Measurements from ENCODE around the gene SERPINB3. TPM values are rescaled to one million over a fixed set of nuclear protein-coding genes. Genes with fewer than 3 reads are reported as not detected.
"Not testable (repeated sequence)": the region's sequence is repeated elsewhere in the genome, so short reads cannot be mapped to it uniquely, and the experiment has no call there.

Gene SERPINB3
- not detected in 2 replicates for total RNA-seq
- long read RNA-seq: 0 reads

- peaks cover 20% of the 10 kb centered on the region for H3K9me3 Mint-ChIP-seq (ENCODE audit: low read depth)
- H3K27ac Mint-ChIP-seq; H3K4me1 Mint-ChIP-seq (ENCODE audit: low read depth); DNase-seq (ENCODE audit: low spot score, unreplicated experiment); H3K36me3 Mint-ChIP-seq (ENCODE audit: insufficient read depth); H3K4me3 Mint-ChIP-seq (ENCODE audit: low read depth); H3K27me3 Mint-ChIP-seq: not testable (repeated sequence)
Measured at GRCh38 chr18:63661750-63662149, at the start of gene SERPINB3. SERPINB3 (minus strand) TSS chr18:63661893; CDS start chr18:63661216, 677 bp downstream.

- H3K4me1 Mint-ChIP-seq (ENCODE audit: low read depth): no peaks in the 10 kb centered on the region
- peaks cover 3% of the 10 kb centered on the region for H3K9me3 Mint-ChIP-seq (ENCODE audit: low read depth)
- TF ChIP-seq CTCF (IDR thresholded peaks at IDR 0.05; ENCODE audit: unreplicated experiment): no peak
- H3K4me3 Mint-ChIP-seq (ENCODE audit: low read depth): no peak overlapping the region
- DNase-seq (ENCODE audit: low spot score, unreplicated experiment): no peak
- no peaks in the 10 kb centered on the region for H3K36me3 Mint-ChIP-seq (ENCODE audit: insufficient read depth)
- H3K27ac Mint-ChIP-seq: no peak overlapping the region
- H3K27me3 Mint-ChIP-seq: no peaks in the 10 kb centered on the region
Measured at GRCh38 chr18:63708650-63709049, 47.0 kb upstream of the SERPINB3 start.

- no peak overlapping the region for H3K4me3 Mint-ChIP-seq (ENCODE audit: low read depth)
- no peaks in the 10 kb centered on the region for H3K4me1 Mint-ChIP-seq (ENCODE audit: low read depth)
- no peak for DNase-seq (ENCODE audit: low spot score, unreplicated experiment)
- no peak for TF ChIP-seq CTCF (IDR thresholded peaks at IDR 0.05; ENCODE audit: unreplicated experiment)
- no peaks in the 10 kb centered on the region for H3K27me3 Mint-ChIP-seq
- H3K36me3 Mint-ChIP-seq (ENCODE audit: insufficient read depth): no peaks in the 10 kb centered on the region
- H3K9me3 Mint-ChIP-seq (ENCODE audit: low read depth): no peaks in the 10 kb centered on the region
- no peak overlapping the region for H3K27ac Mint-ChIP-seq
Measured at GRCh38 chr18:63707816-63708215, 46.1 kb upstream of the SERPINB3 start.

GRCh38 chr18:63705401-63705800 lies 43.7 kb upstream of the SERPINB3 start:
- no peak for DNase-seq (ENCODE audit: low spot score, unreplicated experiment)
- H3K27ac Mint-ChIP-seq: no peak overlapping the region
- no peak for TF ChIP-seq CTCF (IDR thresholded peaks at IDR 0.05; ENCODE audit: unreplicated experiment)
- peaks cover 2% of the 10 kb centered on the region for H3K4me1 Mint-ChIP-seq (ENCODE audit: low read depth)
- no peaks in the 10 kb centered on the region for H3K9me3 Mint-ChIP-seq (ENCODE audit: low read depth)
- no peaks in the 10 kb centered on the region for H3K27me3 Mint-ChIP-seq
- H3K4me3 Mint-ChIP-seq (ENCODE audit: low read depth): no peak overlapping the region
- H3K36me3 Mint-ChIP-seq (ENCODE audit: insufficient read depth): no peaks in the 10 kb centered on the region

GRCh38 chr18:63702660-63703059 lies 41.0 kb upstream of the SERPINB3 start, which contains the start of gene SERPINB11:
SERPINB11 (plus strand) TSS chr18:63702960; CDS start chr18:63710194, 7,234 bp downstream.
- H3K9me3 Mint-ChIP-seq (ENCODE audit: low read depth): no peaks in the 10 kb centered on the region
- no peak for TF ChIP-seq CTCF (IDR thresholded peaks at IDR 0.05; ENCODE audit: unreplicated experiment)
- no peak for DNase-seq (ENCODE audit: low spot score, unreplicated experiment)
- peaks cover 2% of the 10 kb centered on the region for H3K4me1 Mint-ChIP-seq (ENCODE audit: low read depth)
- no peaks in the 10 kb centered on the region for H3K27me3 Mint-ChIP-seq
- no peak within 1 kb of the TSS for H3K4me3 Mint-ChIP-seq (ENCODE audit: low read depth)
- no peak within 1 kb of the TSS for H3K27ac Mint-ChIP-seq
- no peaks in the 10 kb centered on the region for H3K36me3 Mint-ChIP-seq (ENCODE audit: insufficient read depth)

- TF ChIP-seq CTCF (IDR thresholded peaks at IDR 0.05; ENCODE audit: unreplicated experiment): no peak
- no peaks in the 10 kb centered on the region for H3K27me3 Mint-ChIP-seq
Measured at GRCh38 chr18:63701952-63702351, 40.3 kb upstream of the SERPINB3 start.

More at GRCh38 chr18:63701952-63702351, 40.3 kb upstream of the SERPINB3 start:
- DNase-seq (ENCODE audit: low spot score, unreplicated experiment): no peak
- H3K36me3 Mint-ChIP-seq (ENCODE audit: insufficient read depth): no peaks in the 10 kb centered on the region
- H3K4me1 Mint-ChIP-seq (ENCODE audit: low read depth): peaks cover 2% of the 10 kb centered on the region
- H3K9me3 Mint-ChIP-seq (ENCODE audit: low read depth): no peaks in the 10 kb centered on the region
- no peak overlapping the region for H3K27ac Mint-ChIP-seq
- H3K4me3 Mint-ChIP-seq (ENCODE audit: low read depth): no peak overlapping the region
